GM12878 (cell line): ENCODE results near the gene TANK.
A peak's percentile ranks its signal among the peaks of the same experiment; 100 is the strongest.

Experiments
- CTCF ChIP-seq, 3 experiments: IDR thresholded peaks in 2 of 3; conservative IDR thresholded peaks in 1 of 3; 2 replicates each; pipeline ENCODE4 v1.5.1; 2011; ENCODE audit warnings: low read depth in 3 of 3, low read length in 3 of 3, mild to moderate bottlenecking in 3 of 3, control low read depth in 2 of 3, moderate library complexity in 2 of 3, inconsistent platforms in 1 of 3, mixed read lengths in 1 of 3; ENCODE audit not compliant: control insufficient read depth in 2 of 3, insufficient read depth in 1 of 3; ENCODE audit errors: extremely low read depth in 1 of 3
- FOS ChIP-seq: IDR thresholded peaks from 3 replicates; pipeline ENCODE4 v1.6.1; 2011; ENCODE audit warnings: borderline replicate concordance; ENCODE audit not compliant: insufficient read length; ENCODE audit errors: extremely low read depth

- no peak for TF ChIP-seq FOS
- TF ChIP-seq CTCF (IDR thresholded peaks at IDR 0.05 in 2 of 3, conservative IDR thresholded peaks at IDR 0.05 in 1 of 3; ENCODE audit: control insufficient read depth in 2 of 3, extremely low read depth in 1 of 3, insufficient read depth in 1 of 3, low read depth in 3 of 3, low read length in 3 of 3): peak; percentile 48 to 58 (median 48); a peak in 5 of 6 replicates
Observed at GRCh38 chr2:161250864-161251436, 90.7 kb downstream of the TANK start.
